ENCODE results near the gene TP53I11. TPM values are rescaled to one million over a fixed set of nuclear protein-coding genes. Genes with fewer than 3 reads are reported as not detected.

TP53I11 gene
- total and polyA plus RNA-seq, 2 donors (not counting 3 experiments of a cell fraction or from before 2014, with no cell fraction given): 31.5 to 79.4 TPM

DNA sequence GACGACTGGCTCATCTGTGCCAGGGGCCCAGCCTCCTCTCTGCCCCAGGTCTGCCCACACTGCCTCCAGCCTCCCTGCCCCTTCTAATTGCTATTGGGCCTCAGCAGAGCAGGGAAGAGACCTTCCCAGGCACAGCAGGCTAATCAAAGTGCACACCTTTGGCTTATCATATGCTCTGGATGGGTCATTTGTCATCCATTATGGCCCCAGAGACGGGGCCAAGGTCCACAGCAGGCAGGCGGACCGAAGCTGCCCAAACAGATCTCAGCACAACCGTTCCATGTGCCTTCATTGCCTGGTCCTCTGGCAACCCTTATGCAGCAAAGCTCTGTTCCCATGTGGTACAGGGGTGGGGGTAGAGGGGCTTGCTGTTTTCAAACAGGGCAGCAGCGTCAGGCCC, 66.6 kb downstream of the TP53I11 start:
- CTCF ChIA-PET: interaction anchor here (2.9 kb wide), 1 partner anchor 267 kb away, joined by 13 read pairs; no protein-coding TSS in a partner anchor
- BruUV-seq (replicated peaks): no TSS peak
- Histone ChIP-seq H3K4me3 (replicated peaks in 1 of 3; ENCODE audit: insufficient read depth in 1 of 3, low read depth in 1 of 3, low read length in 3 of 3) (no peak overlapping the region), H3K27me3 (ENCODE audit: control insufficient read depth in 2 of 2, insufficient read depth in 2 of 2, low read length in 2 of 2) (no peaks in the 10 kb centered on the region), H3K36me3 (ENCODE audit: control insufficient read depth in 2 of 2, extremely low read depth in 1 of 2, insufficient read depth in 2 of 2, low read length in 2 of 2) (peaks cover 0 to 6% of the 10 kb centered on the region in 2 experiments), H3K4me2 (ENCODE audit: insufficient read depth, low read length) (no peak overlapping the region), H3K9me3 (replicated peaks; ENCODE audit: control insufficient read depth, insufficient read depth, low read length) (no peaks in the 10 kb centered on the region), H3K9ac (replicated peaks; ENCODE audit: extremely low read depth, insufficient read depth, low read length) (no peak overlapping the region), H3K9me1 (replicated peaks; ENCODE audit: control insufficient read depth, extremely low read depth, insufficient read depth, low read length) (no peaks in the 10 kb centered on the region), H3K27ac (ENCODE audit: insufficient read depth, low read depth, low read length) (no peak overlapping the region), H2AFZ (ENCODE audit: low read depth, low read length) (no peak overlapping the region), H4K20me1 (replicated peaks; ENCODE audit: control insufficient read depth, extremely low read depth, insufficient read depth, low read length) (no peaks in the 10 kb centered on the region), H3K4me1 (ENCODE audit: control insufficient read depth, extremely low read depth, insufficient read depth, low read length) (peaks cover 8% of the 10 kb centered on the region), H3K79me2 (ENCODE audit: control insufficient read depth, insufficient read depth, low read length) (no peaks in the 10 kb centered on the region)
- DNase-seq (ENCODE audit: low read depth, low spot score) (no peak), FAIRE-seq (no peak)
- TF ChIP-seq JUN (IDR thresholded peaks at IDR 0.05; ENCODE audit: borderline replicate concordance, insufficient read depth, insufficient read length, low read depth) (no peak), EZH2 (IDR thresholded peaks at IDR 0.05; ENCODE audit: borderline replicate concordance, low read depth, low read length, severe bottlenecking) (no peak), MAX (IDR thresholded peaks at IDR 0.05; ENCODE audit: insufficient read depth, insufficient read length) (no peak), CTCF (IDR thresholded peaks at IDR 0.05; ENCODE audit: extremely low read depth in 1 of 2, insufficient read depth in 1 of 2, low read depth in 1 of 2, low read length in 2 of 2) (no peak), GATA2 (IDR thresholded peaks at IDR 0.05; ENCODE audit: insufficient read depth, insufficient read length, low read depth, low read length) (no peak), POLR2AphosphoS5 (IDR thresholded peaks at IDR 0.05; ENCODE audit: insufficient read depth, low read depth, low read length) (no peak), FOS (IDR thresholded peaks at IDR 0.05; ENCODE audit: borderline replicate concordance, insufficient read depth, low read length) (no peak), POLR2A (IDR thresholded peaks at IDR 0.05; ENCODE audit: low read depth, low read length) (no peak), MYC (IDR thresholded peaks at IDR 0.05; ENCODE audit: low read depth, low read length) (no peak)
- intact Hi-C loops (cut with micrococcal nuclease) (no loop called here), dilution Hi-C loops (cut with MboI; ENCODE audit: extremely low pct_ligation_motif_present, low sequenced_read_pairs) (no loop called here)
- POLR2A ChIA-PET: no interaction called here

Measured in endothelial cell of umbilical vein (primary cell).